ENCODE results near the gene ELP4. TPM values are rescaled to one million over a fixed set of nuclear protein-coding genes. Genes with fewer than 3 reads are reported as not detected.

Gene ELP4
- total and polyA plus RNA-seq, 2 donors (not counting 1 experiment from before 2014, with no cell fraction given) = 7.1 to 31.3 TPM

DNA sequence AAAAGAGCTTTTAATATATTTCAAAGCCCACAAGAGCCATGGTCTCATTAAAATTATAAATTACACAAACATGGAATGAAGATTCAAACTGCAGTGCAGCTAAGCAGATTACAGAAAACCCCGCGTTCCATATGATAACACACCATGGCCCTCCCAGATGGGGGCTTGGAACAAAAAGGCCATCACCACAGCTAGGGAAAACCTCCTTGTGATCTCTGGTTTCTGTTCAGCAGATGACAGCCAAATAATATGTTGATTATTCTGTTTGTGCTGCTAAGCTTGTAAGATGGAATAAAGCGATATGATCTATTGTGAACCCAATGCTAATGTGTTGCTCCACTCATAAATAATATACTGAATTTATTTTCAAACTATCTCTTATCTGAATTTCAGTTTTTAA is 28.6 kb upstream of the ELP4 start:
- peaks cover 1% of the 10 kb centered on the region for H3K4me1 Mint-ChIP-seq
- no peak overlapping the region for H3K4me3 Mint-ChIP-seq
- no peaks in the 10 kb centered on the region for H3K27me3 Mint-ChIP-seq
- H3K27ac Mint-ChIP-seq = no peak overlapping the region
- POLR2A ChIA-PET = no interaction called here
- Histone ChIP-seq H4K20me1 (ENCODE audit: control insufficient read depth, insufficient read depth, low read length, poor library complexity, severe bottlenecking) (no peaks in the 10 kb centered on the region), H3K4me3 (ENCODE audit: control extremely low read depth in 1 of 5, extremely low read depth in 1 of 5, insufficient read depth in 1 of 5, low read depth in 2 of 5, low read length in 4 of 5) (no peak overlapping the region), H3K4me2 (replicated peaks; ENCODE audit: low read depth, low read length, poor library complexity, severe bottlenecking) (no peak overlapping the region), H3K9me3 (ENCODE audit: control extremely low read depth in 1 of 3, control insufficient read depth in 2 of 3, insufficient read depth in 1 of 3, low read length in 2 of 3) (no peaks in the 10 kb centered on the region), H3K27me3 (replicated peaks in 1 of 4; ENCODE audit: control extremely low read depth in 1 of 4, control insufficient read depth in 3 of 4, insufficient read depth in 4 of 4, low read length in 3 of 4) (no peaks in the 10 kb centered on the region), H3K4me1 (ENCODE audit: control insufficient read depth in 2 of 2, insufficient read depth in 2 of 2, low read length in 2 of 2) (no peaks in the 10 kb centered on the region), H2AFZ (ENCODE audit: insufficient read depth, low read depth, low read length, poor library complexity, severe bottlenecking) (no peak overlapping the region), H3K36me3 (replicated peaks in 1 of 2; ENCODE audit: control extremely low read depth in 1 of 2, control insufficient read depth in 1 of 2, extremely low read depth in 1 of 2, insufficient read depth in 2 of 2, low read length in 1 of 2) (no peaks in the 10 kb centered on the region), H3K79me2 (ENCODE audit: control insufficient read depth, insufficient read depth, low read length) (peaks cover 16% of the 10 kb centered on the region), H3K27ac (ENCODE audit: low read length in 2 of 2) (no peak overlapping the region), H3K9ac (ENCODE audit: low read length) (no peak overlapping the region)
- DNase-seq (no peak), ATAC-seq (ENCODE audit: low read depth) (no peak)
- intact Hi-C loops (cut with micrococcal nuclease) = no loop called here
- WGBS (ENCODE audit: insufficient coverage) = 92% methylated on average over 2 of the region's 3 CpGs
- TF ChIP-seq, protein P1, sequence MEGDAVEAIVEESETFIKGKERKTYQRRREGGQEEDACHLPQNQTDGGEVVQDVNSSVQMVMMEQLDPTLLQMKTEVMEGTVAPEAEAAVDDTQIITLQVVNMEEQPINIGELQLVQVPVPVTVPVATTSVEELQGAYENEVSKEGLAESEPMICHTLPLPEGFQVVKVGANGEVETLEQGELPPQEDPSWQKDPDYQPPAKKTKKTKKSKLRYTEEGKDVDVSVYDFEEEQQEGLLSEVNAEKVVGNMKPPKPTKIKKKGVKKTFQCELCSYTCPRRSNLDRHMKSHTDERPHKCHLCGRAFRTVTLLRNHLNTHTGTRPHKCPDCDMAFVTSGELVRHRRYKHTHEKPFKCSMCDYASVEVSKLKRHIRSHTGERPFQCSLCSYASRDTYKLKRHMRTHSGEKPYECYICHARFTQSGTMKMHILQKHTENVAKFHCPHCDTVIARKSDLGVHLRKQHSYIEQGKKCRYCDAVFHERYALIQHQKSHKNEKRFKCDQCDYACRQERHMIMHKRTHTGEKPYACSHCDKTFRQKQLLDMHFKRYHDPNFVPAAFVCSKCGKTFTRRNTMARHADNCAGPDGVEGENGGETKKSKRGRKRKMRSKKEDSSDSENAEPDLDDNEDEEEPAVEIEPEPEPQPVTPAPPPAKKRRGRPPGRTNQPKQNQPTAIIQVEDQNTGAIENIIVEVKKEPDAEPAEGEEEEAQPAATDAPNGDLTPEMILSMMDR (IDR thresholded peaks at IDR 0.05) = no peak
- TF ChIP-seq EZH2 (IDR thresholded peaks at IDR 0.05; ENCODE audit: borderline replicate concordance, insufficient read depth, low read depth, low read length, poor library complexity, severe bottlenecking) = no peak
- H3K9me3 Mint-ChIP-seq (ENCODE audit: insufficient read depth) = no peaks in the 10 kb centered on the region
- CTCF ChIA-PET = no interaction called here

DNA sequence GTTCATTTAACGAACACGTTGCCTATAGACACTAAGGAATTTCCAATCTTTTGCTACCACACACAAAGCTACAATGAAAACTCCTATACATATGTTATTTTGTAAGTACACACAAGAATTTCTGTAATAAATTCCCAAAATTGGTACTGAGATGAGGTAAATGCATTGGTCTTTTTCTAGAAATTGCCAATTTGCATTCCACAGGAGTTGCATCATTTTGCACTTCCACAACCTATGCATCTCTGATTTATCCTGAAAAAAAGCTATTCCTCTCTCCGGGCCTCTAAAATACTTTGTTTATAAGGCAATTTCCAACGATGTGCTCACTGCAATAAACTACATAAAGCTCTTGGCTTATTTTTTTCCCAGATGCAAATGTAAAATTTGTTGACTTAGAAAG is 25.1 kb upstream of the ELP4 start:
- Histone ChIP-seq H3K4me1 (ENCODE audit: control insufficient read depth in 2 of 2, insufficient read depth in 2 of 2, low read length in 2 of 2) (no peaks in the 10 kb centered on the region), H3K36me3 (replicated peaks in 1 of 2; ENCODE audit: control extremely low read depth in 1 of 2, control insufficient read depth in 1 of 2, extremely low read depth in 1 of 2, insufficient read depth in 2 of 2, low read length in 1 of 2) (peaks cover 0 to 2% of the 10 kb centered on the region in 2 experiments), H2AFZ (ENCODE audit: insufficient read depth, low read depth, low read length, poor library complexity, severe bottlenecking) (no peak overlapping the region), H3K4me3 (ENCODE audit: control extremely low read depth in 1 of 5, extremely low read depth in 1 of 5, insufficient read depth in 1 of 5, low read depth in 2 of 5, low read length in 4 of 5) (no peak overlapping the region), H3K9me3 (ENCODE audit: control extremely low read depth in 1 of 3, control insufficient read depth in 2 of 3, insufficient read depth in 1 of 3, low read length in 2 of 3) (no peaks in the 10 kb centered on the region), H3K79me2 (ENCODE audit: control insufficient read depth, insufficient read depth, low read length) (peaks cover 14% of the 10 kb centered on the region), H4K20me1 (ENCODE audit: control insufficient read depth, insufficient read depth, low read length, poor library complexity, severe bottlenecking) (no peaks in the 10 kb centered on the region), H3K9ac (ENCODE audit: low read length) (no peak overlapping the region), H3K4me2 (replicated peaks; ENCODE audit: low read depth, low read length, poor library complexity, severe bottlenecking) (no peak overlapping the region), H3K27ac (ENCODE audit: low read length in 2 of 2) (no peak overlapping the region), H3K27me3 (replicated peaks in 1 of 4; ENCODE audit: control extremely low read depth in 1 of 4, control insufficient read depth in 3 of 4, insufficient read depth in 4 of 4, low read length in 3 of 4) (no peaks in the 10 kb centered on the region)
- ChIA-PET POLR2A (no interaction called here), CTCF (no interaction called here)
- H3K27me3 Mint-ChIP-seq = no peaks in the 10 kb centered on the region
- DNase-seq (no peak), ATAC-seq (ENCODE audit: low read depth) (no peak)
- no peak overlapping the region for H3K4me3 Mint-ChIP-seq
- H3K27ac Mint-ChIP-seq = no peak overlapping the region
- H3K4me1 Mint-ChIP-seq = peaks cover 1% of the 10 kb centered on the region
- TF ChIP-seq, protein P1 (IDR thresholded peaks at IDR 0.05) = no peak
- TF ChIP-seq EZH2 (IDR thresholded peaks at IDR 0.05; ENCODE audit: borderline replicate concordance, insufficient read depth, low read depth, low read length, poor library complexity, severe bottlenecking) = no peak
- intact Hi-C loops (cut with micrococcal nuclease) = no loop called here
- no CpG with 5 or more reads among the region's 4 CpGs for WGBS (ENCODE audit: insufficient coverage)
- H3K9me3 Mint-ChIP-seq (ENCODE audit: insufficient read depth) = no peaks in the 10 kb centered on the region

Measured in B cell (primary cell).